NK-92 (cell line): ENCODE results near the gene HSP90AA1.
"Not testable (repeated sequence)": the region's sequence is repeated elsewhere in the genome, so short reads cannot be mapped to it uniquely, and the experiment has no call there.

Experiments used
- DNase-seq: peaks from one replicate; lab custom pipeline; 2025; ENCODE audit not compliant: unreplicated experiment; lab: John Stamatoyannopoulos, UW

HSP90AA1 gene

DNA sequence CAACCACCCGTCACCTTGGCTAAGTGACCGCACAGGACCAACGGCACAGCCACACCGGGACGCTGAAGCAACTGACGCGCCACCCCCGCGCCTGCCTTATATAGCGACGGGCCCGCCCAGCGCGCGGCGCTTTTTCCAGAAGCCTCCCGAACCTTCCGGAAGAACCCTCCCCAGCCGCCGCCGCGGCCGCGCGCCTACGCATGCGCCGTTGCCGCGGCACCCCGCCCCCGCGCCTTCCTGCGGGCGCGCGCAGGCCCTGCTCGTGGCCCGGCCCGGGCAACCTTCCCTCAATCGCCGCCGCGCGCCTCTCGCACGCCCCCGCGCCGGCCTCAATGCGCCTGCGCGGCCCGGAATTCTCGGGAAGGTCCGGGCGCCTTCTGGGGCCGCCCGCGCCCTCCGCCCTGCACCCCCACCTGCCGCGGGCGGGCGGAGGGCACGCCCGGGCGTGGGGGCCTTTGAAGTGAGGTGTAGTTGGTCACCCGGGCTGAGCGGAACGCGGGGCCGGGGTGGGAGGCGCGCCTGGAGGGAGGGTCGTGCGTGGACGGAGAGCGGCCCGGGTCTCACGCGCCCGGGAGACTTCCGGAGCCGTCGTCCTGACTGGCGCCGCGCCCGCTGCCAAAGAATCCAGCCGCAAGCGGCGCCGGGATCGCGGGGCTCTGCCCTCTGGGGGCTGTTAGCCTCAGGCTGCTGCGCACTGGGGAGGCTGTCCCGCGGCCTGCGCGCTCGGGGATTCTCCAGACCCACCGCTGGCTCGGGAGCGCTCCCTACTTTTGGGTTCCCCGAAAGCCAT lies at the start of gene HSP90AA1:
Gene HSP90AA1, minus strand, starts transcription at position 73 of the 790 bp plus-strand sequence. CDS start 666 bp downstream, outside the sequence.
- DNase-seq = peak; percentile 81

DNA sequence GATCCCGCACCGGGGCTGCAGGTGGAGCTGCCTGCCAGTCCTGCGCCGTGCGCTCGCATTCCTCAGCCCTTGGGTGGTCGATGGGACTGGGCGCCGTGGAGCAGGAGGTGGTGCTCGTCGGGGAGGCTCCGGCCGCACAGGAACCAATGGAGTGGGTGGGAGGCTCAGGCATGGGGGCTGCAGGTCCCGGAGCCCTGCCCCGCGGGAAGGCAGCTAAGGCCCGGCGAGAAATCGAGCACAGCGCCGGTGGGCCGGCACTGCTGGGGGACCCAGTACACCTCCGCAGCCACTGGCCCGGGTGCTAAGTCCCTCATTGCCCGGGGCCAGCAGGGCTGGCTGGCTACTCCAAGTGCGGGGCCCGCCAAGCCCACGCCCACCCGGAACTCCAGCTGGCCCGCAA lies 48.6 kb upstream of the HSP90AA1 start:
- not testable (repeated sequence) for DNase-seq

DNA sequence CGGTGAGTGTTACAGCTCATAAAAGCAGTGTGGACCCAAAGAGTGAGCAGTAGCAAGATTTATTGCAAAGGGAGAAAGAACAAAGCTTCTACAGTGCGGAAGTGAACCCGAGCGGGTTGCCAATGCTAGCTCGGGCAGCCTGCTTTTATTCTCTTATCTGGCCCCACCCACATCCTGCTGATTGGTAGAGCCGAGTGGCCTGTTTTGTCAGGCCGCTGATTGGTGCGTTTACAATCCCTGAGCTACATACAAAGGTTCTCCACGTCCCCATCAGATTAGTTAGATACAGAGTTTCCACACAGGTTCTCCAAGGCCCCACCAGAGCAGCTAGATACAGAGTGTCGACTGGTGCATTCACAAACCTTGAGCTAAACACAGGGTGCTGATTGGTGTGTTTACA lies 47.9 kb upstream of the HSP90AA1 start:
- not testable (repeated sequence) for DNase-seq

DNA sequence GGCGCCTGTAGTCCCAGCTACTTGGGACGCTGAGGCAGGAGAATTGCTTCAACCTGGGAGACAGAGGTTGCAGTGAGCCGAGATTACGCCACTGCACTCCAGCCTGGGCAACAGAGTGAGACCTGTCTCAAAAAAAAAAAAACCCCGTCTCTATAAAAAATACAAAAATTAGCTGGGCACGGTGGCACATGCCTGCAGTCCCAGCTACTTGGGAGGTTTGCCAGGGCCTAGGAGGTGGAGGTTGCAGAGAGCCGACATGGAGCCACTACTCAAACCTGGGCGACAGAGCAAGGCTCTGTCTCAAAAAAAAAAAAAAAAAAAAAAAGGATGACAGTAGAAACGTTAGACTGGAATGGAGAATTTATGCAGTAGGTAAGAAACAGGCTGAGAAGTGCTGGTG lies 47.2 kb upstream of the HSP90AA1 start:
- DNase-seq = not testable (repeated sequence)

DNA sequence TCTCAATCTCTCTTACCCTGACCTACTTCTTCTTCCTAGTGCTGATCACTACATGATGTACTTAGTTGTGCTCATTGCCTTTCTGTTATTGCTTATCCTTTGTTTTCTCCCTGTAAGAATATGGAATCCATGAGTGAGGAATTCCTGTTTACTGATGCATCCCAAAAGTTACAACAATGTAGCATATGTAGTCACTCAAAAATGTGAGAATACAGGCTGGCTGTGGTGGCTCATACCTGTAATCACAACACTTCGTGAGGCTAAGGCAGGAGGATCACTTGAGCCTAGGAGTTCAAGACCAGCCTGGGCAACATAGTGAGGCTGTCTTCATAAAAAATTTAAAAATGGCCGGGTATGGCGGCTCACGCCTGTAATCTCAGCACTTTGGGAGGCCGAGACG lies 44.9 kb upstream of the HSP90AA1 start:
- no peak for DNase-seq

DNA sequence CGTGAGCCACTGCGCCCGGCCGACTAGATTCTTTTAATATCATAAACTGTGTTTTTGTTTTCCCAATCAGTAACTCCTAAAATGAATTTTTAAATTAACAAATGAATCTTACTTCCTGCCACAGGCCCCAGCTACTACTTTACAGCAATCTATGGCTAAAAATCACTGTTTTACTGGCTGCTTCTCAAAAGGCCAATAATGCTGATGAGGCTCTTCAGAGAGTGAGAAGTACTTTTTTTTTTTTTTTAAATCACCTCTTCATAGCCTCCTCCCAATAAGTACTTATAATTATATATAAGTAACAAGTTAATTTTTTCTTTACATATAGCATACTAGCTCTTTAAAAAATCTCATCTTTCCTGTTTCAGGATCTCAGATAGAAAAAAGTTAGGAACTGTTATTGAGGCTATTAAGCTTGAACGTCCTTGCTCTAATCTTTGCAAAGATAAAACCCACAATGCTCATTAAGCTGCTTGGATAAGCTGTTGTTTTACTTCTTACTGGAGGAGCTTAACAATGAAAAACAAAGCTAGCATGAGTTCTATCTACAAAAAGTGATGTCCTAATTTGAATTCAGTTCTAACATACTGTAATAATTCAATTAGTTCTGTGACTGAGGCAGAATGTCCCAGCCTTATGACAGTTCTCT lies 40.1 kb upstream of the HSP90AA1 start:
- DNase-seq = no peak

DNA sequence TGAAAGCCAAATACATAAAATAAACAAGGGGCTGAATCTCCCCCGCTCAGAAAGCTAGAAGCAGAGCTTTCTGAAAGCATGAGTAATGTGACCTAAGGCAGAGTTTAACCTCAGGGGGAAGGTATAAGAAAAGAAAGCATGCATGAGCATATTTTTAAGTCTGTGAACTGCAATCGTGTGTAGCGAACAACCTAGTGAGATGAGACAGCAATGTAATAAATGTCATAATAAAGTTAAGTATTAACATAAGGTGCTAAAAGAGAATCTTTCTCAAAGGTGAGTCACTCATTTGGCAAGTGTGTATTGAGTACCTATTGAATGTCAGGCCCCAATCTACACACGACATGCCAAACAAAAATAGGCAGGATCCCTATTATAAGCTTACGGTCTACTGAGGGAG lies 38.7 kb upstream of the HSP90AA1 start:
- DNase-seq = no peak

DNA sequence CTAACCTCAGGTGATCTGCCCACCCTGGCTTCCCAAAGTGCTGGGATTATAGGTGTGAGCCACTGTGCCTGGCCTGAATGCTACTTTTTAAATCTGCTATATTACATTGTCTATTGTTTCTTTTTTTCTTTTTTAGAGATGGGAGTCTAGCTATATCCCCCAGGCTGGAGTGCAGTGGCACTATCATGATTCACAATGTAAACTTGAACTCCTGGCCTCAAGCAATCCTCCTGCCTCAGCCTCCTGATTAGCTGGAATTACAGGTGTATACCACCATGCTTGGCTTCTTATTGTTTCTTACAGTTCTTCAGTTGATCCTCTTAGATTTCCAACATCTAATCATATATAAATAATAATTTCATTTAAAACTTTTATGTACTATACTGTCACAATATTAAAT lies 37.6 kb upstream of the HSP90AA1 start:
- no peak for DNase-seq

DNA sequence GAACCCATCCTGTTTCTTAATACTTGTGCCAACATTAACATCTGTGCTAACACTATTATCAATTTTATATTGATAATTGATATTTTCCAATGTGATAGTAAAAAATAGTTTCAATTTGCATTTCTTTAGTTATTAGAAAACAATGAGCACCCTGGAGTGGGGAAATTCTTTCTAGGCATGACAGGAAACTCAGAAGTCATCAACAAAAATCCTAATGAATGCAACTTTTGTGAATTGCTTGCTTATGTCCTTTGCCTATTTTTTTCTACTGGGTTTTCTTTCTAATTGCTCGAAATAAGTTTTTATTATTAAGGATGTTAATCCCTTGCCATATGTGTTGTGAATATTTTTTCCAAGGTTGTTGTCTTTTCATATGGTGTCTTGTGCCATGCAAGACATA lies 34.7 kb upstream of the HSP90AA1 start:
- no peak for DNase-seq

DNA sequence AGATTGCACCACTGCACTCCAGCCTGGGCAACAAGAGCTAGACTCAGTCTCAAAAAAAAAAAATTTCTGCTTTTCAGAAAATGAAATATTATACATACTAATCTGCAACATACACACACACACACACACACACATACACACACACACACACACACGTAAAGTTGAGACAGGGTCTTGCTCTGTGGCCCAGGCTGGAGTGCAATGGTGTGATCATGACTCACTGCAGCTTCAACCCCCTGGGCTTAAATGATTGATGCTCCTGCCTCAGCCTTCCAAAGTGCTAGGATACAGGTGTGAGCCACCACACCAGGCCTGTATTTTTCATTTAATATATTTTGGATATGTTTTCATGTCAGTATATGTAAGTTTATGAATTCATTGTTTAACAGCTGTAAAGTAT lies 34.0 kb upstream of the HSP90AA1 start:
- no peak for DNase-seq

DNA sequence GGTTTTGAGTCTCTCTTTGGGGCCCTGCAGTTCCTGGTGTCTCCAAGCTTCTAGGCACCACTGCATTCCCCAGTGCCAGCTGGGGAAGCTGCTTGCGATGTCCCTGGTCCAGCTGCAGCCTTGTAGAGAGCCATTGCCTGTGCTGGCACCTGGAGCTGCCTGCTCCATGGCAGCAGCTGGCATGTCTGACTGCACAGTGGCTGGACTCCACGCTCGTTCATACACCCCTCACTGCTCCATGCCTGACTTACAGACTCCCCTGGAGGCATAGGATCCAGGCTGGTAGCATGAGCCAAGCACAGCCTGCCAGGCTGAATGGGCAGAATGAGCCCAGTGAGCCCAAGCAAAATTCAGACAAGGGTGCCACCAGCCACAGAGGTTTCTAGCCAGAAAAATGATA lies 31.0 kb upstream of the HSP90AA1 start:
- DNase-seq = no peak

DNA sequence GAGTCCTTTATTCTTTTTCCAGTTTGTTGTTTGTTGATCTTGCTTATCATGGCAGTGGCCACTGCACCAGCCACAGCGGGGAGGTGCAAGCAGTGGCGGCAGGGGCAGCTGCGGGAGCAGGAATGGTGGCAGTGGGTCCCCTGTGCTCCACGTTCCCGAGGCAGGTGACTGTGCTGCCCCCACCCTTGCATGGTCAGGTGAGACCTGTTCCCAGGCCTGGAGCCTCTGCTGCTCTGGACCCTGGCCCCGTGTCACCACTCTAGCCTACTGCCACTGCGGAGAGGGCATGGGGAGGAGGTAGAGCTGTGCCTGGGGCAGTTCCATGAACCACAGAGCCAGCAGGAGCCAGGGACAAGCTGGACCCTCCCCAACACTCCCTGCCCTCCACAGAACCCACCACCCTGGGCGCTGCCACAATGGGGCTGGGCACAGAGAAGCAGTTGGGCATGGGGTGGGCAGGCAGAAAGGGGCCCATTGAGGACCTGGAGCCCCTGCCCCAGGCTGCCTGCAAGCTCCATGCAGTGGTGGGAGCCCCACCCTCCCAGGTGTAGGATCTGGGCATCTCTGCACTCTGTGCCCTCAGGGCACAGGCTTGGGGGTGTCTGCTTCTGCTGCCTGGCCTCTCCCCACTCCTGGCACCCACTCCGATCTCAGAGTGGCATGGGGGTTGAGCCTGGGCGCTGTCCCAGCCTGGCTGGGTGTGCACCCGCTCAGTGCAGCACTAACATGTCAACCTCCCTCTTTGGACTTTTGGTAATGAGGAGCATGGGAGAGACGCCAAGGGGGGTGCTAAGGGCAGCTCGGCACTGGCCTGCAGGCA lies 29.7 kb upstream of the HSP90AA1 start:
- DNase-seq = no peak

DNA sequence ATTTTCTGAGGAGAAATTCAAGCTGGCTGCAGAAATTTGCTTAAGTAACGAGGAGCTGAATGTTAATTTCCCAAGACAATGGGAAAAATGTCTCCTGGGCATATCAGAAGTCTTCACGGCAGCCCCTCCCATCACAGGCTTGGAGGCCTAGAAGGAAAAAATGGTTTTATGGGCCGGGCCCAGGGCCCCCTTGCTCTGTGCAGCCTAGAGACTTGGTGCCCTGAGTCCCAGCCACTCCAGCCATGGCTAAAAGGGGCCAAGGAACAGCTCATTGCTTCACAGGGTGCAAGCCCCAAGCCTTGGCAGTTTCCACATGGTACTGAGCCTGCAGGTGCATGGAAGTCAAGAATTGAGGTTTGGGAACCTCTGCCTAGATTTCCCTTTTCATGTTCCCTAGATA lies 24.3 kb upstream of the HSP90AA1 start:
- no peak for DNase-seq

DNA sequence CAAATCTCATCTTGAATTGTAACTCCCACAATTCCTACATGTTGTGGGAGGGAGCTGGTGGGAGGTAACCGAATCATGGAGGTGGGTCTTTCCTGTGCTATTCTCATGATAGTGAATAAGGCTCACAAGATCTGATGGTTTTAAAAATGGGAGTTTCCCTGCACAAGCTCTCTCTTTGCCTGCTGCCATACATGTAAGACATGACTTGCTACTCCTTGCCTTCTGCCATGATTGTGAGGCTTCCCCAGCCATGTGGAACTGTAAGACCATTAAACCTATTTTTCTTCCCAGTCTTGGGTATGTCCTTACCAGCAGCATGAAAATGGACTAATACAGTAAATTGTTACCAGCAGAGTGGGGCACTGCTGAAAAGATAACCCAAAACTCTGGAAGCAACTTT lies 22.5 kb upstream of the HSP90AA1 start:
- not testable (repeated sequence) for DNase-seq

DNA sequence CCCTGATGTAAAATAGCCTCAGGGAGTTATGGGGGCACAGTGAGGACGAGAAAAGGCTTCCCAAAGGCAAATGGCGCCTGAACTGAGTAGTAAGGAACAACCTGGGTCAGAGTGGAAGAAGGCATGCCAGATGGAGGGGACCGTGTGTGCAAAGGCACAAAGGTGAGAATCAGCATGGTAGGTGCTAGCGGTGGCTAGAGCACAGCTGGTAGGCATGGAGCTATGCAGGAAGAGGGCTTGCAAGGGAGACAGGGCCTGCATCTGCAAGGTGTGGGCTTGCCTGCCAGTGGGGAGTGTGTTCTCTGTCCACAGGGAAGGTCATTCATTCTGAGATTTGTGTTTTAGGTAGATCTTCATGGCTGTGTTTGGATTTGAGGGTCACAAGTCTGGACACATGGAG lies 18.5 kb upstream of the HSP90AA1 start:
- DNase-seq = no peak

DNA sequence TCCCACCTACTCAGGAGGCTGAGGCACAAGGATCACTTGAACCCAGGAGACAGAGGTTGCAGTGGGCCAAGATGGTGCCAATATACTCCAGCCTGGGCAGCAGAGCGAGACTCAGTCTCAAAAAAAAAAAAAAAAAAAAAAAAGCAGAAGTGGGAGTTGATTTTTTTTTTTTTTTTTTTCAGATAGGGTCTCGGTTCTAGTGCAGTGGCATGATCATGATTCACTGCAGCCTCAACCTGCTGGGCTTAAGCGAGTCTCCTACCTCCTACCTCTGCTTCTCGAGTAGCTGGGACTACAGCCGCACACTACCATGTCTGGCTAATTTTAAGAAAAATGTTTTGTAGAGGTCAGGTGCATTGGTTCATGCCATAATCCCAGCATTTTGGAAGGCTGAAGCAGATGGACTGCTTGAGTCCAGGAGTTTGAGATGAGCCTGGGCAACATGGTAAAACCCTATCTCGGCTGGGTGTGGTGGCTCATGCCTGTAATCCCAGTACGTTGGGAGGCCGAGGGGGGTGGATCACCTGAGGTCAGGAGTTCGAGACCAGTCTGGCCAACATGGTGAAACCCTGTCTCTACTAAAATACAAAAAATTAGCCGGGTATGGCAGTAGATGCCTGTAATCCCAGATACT lies 16.3 kb upstream of the HSP90AA1 start:
- DNase-seq = no peak

DNA sequence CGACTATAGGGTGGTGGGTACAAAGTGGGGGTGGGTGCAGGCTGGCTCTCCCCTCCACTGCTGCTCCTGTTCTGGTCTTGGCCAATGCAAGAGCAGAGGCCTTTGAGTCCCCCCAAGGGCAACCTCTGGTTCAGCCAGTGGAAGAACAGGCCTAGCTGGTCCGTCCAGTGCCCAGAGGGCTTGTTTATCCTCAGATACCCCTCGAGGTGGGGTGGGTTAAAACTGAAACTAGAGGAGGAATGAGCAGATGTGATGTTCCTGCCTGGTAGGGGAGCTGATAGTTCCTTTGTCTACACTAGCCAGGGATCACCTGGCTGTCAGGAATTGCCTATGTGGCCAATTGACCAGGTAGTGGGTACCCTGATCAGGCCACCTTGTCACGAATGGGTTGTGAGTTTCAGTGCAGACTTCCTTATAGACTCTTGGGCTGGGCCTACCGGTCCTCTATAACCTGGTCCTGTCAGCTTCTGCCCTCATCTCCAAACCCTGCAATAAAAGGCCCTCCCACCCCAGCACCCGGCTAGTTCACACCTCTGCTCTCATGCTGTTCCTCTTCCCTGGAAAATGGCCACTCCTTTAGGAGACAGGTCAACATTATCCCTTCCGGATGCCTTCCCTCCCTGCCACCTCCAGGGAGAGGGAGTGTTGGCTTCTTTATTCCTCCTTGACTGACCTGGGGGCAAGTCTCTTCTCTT lies 10.7 kb upstream of the HSP90AA1 start:
- DNase-seq = no peak

DNA sequence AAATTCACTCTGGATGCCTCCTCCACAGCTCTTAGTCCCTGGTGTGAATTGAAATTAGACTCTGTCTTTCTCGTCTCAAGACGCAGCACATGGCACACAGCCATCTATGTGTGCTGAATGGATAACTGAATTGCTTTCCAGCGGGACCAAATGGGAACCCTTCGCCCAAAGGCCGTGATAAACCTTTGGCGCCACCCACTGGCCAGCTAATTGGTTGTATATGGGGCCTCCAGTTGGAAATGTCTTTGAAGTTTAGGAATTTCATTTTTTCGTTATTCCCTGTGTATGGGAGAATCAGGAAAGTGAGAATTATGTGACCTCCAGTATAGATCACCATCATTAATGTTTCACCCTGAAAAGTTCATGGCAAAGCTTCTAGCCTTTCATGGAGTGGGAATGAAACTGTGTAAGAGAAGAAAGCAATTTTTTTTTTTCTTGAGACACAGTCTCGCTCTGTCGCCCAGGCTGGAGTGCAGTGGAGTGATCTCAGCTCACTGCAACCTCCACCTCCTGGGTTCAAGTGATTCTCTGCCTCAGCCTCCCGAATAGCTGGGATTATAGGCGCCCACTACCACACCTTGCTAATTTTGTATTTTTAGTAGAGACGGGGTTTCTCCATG lies 9.8 kb upstream of the HSP90AA1 start:
- DNase-seq = no peak

DNA sequence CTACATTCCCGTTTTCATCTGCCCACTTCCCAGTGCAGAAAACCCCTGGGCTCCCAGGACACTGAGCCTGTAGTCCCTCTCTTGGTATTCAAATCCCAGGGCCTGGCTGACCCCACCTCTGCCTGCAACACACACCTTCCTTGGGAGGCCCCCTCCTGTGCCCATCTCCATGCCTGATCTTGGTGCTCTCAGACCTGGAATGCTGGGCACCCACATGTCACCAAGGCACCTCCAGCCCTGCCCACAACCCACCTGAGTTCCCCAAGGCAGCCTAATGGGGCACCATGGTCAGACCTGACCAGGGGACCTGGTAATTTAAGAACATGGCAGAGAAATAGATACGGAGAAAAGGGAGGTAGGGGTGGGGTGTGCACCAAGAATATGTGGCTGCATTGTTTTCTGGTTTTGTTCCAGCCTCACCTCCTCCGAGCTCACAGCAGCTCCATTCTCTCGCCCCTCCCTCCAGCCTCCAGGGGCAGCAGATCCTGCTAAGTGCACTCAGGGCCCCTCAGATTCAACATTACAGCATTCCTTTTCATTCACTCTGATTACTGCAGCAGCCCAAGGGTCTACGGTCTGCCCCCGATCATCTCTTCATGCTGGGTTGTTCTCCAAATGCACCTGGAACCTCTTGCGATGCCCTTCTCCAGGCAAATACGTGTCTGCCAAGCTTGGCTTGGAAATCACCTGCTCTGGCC lies 9.2 kb upstream of the HSP90AA1 start:
- DNase-seq = no peak
